HG03103 (cell line): ENCODE measurements around the gene POLR1A.

Experiments
- ATAC-seq: cut with Tn5 transposase; IDR thresholded peaks from one replicate; pipeline ENCODE4 v1.9.1; 2021; ENCODE audit warnings: low read depth; ENCODE audit not compliant: unreplicated experiment

POLR1A gene

DNA sequence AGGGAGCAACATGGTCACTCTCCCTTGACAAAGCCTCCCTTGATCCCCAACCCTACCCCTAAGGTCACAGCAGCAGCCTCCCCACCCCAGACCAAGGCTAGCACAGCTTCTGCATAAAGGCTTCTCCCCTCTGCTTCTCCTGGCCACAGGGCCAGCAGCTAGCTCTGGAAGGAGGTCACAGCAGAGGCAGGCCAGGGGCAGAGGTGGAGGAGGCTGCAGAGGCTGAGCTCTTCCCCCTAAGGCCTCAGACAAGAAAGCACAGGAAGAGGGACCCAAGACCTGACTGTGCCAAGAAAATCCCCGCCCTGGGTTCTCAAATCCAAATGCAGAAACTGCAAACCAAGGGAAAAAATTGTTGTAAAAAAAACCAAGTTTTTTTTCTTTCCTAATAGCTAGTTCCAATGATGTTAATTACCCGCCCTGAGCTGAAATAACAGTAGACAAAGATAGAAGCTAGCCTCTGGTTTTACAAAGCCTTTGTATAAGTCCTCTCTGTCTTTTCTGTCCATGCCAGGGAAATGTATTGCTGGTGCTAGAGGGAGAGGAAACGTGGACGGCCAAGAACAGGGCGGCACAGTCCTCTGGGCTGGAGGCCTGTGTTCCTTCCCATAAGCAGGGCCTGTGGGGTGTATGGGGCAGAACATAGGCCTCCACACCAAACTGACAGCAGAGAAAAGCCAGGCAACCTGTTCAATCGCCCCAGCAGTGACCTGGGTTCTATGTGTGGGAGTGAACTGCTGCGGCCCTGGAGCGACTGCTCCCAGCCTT lies 79.5 kb downstream of the POLR1A start:
- no peak for ATAC-seq

DNA sequence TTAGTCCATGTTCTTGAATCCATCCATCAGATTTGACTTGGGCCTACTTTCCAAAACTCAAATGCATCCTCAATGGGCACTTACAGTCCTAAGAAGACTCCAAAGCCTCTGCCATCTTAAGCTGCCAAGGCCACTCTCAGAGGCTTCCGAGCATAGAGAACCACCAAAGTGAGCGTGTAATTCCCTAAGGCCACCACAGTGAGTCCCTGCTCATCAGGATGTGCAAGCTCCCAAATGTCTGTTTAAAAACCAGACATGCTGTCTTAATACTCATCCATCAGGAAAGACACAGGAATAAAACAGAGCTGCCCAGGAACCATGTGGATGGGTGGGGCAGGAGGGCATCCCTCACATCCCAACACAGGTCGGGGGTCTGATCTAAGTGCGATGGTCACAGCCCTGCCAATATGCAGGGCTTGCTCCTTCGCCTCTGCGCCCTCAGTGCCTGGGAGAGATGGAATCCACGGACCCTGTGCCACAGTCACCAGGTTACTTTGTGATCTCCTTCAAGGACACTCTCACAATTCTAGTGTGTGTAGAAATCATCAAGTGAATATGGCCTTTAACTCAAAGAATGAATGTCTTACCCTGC lies 80.4 kb downstream of the POLR1A start:
- no peak for ATAC-seq

DNA sequence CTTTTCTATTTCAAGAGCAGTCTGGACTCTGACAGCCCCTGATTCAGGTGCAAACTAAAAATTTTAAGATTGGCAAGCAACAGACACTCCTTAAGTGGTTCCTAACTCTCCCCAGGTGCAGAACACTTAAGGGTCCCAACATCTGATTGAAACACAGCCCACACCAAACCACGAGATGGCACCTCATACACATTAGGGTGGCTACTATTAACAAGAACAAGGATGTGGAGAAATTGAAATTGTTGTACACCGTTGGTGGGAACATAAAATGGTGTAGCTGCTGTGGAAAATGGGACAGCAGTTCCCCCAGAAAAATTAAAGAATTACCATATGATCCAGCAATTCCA lies 82.3 kb downstream of the POLR1A start:
- no peak for ATAC-seq

DNA sequence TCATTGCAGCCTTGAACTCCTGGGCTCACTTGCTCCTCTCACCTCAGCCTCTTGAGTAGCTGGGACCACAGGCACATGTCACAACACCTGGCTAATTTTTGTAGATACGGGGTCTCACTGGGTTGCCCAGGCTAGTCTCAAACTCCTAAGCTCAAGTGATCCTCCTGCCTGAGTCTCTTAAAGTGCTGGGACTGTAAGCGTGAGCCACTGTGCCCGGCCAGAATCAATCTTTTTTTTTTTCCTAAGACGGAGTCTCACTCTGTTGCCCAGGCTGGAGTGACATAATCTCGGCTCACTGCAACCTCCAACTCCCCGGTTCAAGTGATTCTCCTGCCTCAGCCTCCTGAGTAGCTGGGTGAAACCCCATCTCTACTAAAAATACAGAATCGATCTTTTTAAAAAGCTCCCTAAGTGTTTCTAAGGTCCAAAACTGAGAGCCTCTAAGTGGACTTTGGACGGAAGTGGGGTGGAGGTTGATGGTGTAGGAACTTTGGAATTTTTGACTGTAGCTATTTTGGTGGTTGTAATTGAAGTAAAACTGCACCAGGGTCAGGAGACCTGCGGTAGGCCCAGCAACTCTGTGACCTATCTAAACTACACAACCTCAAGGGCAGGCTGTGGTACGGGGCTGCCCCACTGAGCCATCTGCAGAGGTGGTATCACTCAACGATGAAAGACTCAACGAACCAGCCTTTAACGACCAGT lies 82.9 kb downstream of the POLR1A start:
- ATAC-seq = no peak

DNA sequence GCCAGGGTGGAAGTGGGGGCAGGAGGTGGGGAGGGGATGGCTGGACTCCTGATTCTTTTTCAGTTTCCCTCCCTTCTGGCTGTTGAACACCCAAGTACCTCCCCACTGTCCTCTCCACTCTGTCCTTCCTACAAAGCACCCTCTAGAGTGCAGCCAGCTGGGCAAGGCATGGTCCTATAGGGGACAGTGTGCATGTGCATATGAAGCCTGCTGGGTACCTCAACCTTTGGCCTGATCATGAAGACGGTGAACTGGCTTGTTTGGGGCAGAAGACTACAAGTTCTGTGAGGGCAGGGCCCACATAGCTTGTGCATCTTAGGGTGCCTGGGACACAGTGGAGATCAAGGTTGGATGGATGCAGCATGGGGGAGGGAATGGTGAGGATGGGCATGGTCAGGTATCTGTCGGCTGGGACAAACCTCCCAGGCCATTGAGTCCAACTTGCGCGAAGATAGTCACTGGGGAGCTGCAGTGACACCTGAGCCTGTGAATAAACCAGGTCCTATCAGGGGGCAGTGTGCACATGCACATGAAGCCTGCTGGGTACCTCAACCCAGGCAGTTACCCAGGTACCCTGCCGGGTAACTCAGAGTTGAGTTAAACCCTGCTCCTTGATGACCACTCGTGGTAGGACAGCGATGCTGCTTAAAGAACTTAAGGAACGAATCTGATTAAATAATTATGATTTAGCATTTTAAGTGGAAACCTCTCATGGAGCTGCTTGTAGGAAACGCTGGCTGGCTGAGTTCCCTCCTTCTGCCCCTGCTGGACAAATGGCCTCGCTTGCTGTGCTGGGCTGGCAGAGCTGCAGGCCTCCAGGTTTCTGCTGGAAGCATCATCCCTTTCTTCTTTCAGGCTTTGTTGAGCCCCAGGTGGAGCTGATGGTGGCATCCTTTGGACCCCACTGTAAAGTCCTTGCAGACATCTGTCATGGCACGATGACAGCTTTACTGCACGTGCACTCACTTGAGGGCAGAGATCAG lies 84.0 kb downstream of the POLR1A start:
- no peak for ATAC-seq

DNA sequence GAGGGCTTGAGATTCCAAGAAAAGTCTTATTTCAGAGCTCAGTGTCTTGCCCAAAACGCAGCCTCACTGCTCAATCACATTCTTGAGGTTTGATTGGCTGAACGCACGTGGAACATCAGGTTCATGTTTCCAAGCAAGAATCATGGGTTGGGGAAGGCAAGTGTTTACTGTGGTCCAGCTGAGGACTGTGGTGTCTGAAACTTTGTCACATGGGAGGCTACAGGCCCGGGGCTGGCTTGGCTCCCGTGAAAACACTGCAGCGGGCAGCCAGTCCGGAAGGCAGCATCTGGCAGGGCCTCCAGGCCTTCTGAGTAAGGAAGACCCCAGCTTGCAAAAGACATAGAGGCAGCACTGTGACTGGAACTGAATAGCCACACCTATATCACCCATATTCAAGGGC lies 84.7 kb downstream of the POLR1A start:
- ATAC-seq = no peak

DNA sequence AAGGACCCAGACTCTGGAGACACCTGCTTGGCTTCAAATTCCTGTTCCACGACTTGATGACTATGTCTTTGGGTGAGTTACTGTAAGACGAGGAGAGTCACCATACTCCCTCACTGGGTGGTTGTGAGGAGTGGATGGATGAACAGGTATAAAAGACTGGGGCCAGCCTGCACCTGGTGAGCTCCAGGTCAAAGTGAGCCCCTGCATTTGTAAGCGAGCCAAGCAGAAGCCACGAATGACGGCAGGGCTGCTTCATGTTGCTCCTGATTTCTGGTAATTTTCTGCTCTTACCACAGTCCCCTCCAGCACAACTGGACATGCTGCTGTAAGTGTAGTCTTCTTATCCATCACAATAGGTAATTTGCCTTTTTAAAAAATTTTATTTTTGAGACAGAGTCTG lies 86.6 kb downstream of the POLR1A start:
- no peak for ATAC-seq

DNA sequence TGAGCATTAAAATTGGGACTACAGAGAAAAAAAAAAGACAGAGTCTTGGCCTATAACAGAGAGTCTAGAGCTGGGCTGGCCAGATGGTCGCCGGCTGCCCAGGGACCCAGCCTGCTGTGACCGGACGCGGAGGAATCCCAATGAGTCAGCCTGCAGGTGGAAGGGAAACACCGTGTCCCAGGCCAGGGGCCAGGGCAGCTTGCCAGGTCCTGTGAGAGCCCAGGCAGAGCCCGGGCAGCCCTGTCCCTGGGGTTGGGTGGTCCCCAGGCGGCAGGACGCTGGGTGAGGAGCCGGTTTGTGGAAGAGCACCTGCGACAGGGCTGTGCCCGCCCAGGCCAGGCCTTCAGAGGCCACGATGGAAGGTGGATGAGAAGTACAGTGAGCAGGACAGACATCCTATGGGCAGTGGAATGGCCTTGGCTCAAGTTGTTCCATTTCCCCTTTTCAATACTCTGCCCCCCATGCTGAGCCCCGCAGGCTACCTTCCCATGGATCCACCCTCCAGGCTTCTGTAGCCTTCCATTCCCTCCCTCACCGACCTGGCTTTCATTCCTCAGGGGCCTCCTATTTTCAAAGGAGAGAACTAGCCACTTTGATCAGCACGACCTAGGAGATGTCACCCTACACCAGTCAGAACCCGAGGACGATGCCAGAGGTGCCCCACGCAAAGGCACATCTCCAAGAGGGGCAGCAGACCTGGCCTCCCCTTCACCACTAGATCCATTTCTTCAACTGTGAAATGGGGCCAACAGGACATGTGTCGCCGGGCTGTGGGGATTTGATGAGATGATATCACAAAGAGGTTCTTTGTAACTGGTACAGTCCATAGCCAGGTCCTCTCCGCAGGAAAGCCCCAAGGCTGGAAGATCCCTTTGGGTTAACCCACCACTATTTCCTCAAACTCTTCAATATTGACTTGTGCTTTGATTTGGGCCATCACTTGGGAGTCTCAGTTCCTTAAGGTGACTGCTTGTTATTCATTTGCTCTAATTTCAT lies 87.5 kb downstream of the POLR1A start:
- ATAC-seq = no peak

DNA sequence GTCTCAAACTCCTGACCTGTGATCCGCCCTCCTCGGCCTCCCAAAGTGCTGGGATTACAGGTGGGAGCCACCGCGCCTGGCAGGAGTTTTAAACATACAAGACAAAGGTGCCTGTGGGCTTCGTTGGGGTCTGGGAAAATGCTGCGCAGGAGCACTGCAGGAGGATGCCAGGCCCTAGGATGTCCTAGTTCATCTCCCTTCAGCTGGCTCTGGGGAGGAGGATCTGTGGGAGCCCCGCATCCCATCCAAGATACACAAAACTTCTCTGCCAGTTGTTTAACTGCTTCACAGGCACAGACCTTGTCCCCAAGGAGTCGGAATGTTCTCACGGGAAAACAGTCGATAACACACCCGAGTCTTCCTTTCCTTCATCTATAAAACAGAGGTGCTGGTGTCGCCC lies 89.1 kb downstream of the POLR1A start:
- ATAC-seq = no peak

DNA sequence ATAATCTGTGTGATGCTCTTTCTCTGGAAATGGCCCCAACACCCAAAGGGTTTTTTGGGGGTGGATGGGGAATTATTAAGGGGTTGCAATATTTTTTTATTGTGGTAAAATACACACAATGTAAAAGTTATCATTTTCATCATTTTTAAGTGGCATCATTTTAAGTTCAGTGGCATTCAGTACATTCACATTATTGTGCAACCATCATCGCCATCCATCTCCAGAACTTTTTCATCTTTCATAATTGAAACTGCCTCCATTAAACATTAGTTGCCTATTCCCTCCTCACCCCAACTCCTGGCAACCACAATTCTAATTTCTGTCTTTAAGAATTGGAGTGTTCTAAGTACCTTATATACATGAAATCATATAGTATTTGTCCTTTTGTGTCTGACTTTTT lies 90.0 kb downstream of the POLR1A start:
- no peak for ATAC-seq

DNA sequence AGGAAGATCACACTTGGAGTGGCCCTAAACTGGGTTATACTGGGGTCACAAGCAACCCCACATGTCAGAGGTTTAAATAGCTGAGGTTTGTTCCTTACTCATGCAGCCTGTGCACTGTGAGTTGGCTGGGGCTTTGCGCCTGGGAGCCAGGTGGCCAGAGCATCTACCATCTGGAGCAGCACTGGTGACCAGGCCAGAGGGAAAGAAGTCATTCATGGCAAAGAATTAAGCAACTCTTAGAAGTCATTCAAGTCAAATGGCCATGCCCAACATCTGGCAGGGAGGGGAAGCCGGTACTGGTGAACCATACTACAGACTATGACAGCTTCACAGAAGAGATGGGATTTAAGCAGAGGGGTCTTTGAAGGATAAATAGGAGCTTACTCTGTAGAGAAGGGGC lies 90.7 kb downstream of the POLR1A start:
- ATAC-seq = no peak

DNA sequence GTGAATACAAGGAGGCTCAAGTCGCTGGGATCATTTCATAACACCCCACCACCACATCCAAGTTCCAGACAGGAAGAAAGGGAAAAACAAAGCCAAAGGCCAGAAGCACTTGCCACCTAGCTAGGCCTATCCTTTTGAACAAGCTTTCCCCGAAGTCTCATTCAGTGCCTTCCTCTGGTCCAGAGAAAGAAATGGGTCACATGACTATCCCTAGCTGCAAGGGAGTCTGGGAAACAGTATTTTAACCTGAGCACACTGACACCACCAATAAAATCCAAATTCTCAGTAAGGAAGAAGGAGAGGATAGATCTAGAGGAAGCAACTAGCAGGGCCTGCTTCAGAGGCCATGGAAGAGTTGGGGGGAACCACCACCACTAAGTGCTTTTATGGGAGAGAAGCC lies 91.2 kb downstream of the POLR1A start:
- no peak for ATAC-seq

DNA sequence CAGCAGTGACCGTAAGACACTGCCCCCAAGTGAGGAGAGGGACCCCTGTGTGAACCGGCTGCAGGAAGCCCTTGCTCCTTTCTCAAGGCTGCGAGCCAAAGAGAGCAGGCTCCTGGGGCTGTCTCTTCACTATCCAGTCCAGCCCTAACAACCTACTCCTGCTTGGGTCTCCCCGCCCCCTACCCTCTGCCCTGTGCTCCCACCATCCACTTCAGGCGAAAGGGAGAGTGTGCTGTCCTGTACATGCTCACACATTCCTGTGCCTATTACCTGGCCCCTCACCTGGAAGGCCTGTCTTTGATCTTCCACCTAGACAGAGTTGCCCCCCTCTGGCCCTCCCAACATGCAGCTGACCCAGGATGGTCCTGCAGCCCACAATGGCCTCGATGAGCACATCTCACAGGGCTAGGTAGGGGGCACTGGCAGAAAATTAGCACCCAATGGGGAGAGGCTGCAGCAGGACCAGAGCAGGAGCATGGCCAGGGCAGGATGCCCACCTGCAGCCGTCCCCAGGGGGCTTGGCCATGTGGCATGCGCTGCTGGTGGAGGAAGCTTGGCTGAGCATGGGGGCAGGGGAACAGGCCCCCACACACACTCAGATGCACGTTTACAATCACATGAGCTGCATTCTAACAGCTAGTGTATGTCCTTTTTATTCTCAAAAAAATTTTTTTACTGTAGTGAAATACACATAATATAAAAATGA lies 93.5 kb downstream of the POLR1A start:
- ATAC-seq = no peak

DNA sequence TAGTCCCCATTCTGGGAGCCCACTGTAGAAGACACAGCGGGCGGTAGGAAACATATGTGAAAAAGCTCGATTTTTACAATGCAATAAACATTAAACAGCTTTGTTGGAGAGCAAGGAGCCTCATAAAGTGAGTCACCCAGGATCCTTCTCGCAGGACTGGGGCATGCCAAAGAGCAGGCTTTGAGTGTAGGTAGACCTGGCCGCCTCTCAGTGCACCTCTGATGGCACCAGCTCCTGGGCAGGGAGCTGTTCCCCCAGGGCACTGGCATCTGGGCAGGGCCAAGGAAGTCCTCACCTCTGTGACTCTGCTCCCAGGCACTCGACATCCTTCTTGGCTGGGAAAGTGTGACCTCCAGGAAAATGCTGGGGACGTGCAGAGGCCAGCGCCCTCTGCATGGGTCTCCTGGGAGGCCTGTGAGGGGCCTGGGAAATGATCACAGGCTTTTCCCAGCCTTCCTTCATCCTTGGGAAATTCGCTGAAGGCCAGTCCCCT lies 94.2 kb downstream of the POLR1A start:
- no peak for ATAC-seq

DNA sequence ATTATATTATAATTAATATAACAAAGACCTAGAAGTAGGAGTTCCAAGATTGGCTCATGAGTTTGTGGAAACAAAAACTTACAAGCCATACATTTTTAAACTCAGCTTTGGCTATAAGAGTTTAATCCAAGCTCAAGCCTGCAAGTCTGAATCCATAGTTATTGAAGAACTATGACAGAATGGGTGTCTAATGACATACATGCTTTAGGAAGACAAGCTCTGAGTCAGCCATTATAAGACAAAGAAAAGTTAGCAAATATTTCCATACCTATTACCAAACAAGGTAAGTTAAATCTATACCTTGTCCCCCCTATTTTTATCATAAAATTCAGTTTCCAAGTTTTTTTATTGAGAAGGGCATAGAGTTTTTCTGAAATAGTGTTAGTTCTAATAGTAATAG lies 95.6 kb downstream of the POLR1A start:
- ATAC-seq = no peak

DNA sequence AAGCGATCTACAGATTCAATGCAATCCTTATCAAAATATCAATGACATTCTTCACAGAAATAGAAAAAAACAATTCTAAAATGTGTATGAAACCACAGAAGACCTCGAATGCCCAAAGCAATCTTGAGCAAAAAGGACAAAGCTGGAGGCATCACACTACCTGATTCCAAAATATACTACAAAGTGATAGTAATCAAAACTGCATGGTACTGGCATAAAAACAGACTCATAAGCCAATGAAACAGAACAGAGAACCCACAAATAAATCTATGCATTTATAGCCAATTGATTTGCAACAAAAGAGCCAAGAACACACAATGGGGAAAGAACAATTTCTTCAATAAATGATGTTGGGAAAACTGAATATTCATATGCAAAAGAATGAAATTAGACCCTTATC lies 99.2 kb downstream of the POLR1A start:
- ATAC-seq = no peak

DNA sequence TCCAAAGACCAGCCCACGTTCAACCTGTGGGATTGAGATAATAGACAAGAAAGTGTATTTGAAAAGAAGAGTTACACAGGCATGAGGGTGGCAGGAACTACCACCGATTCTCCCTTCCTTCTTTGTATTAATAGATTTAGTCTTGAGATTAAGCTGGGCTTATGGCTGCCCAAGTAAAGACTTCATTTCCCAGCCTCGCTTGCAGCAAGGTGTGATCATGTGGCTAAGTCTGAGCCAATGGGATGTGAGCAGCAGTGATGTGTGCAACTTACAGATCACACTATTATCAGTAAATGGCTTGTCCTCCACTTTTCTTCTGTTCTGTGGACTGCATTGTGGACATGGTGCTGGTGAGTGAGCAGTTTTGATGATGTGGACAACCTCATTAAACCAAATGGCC lies 101.7 kb downstream of the POLR1A start:
- no peak for ATAC-seq

DNA sequence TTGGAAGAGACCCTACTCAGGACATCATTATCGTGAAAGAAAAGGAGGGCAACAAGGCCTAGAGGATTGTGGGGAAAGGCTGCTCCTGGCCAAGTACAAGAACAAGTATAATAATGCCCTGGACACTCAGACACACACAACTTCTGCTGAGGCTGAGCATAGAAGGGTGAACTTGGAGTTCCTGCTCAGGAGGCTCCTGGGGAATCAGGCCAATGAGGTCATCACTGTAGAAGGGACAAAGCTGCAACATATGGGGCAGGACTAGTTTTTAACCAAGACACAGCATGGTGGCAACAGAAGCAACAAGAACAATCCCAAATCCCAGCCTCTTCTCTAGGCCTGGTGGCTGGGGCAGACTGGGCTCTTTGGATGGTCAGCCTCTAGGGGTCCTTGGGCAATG lies 102.6 kb downstream of the POLR1A start:
- ATAC-seq = no peak

DNA sequence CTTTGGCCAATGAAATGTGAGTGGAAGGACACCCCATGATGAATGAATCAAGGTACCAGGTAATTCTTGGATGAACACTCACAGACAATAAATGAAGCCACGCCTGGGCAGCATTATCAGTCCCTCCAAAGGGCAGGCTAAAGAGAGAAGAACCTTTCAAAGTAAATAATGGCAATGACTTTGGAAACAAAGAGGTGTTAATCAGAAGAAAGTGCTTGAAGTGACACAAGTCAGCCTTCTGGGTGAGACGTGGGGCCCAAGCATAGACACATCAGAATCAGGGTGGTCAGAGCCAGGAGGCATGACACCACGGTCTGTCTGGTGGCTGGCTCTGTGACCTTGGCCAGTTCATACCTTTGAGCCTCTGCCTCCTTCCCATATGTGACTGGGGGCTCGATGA lies 103.3 kb downstream of the POLR1A start:
- ATAC-seq = no peak
